Activated naive CD4-positive, alpha-beta T cell treated with anti-CD3 and anti-CD28 coated beads, Interleukin-2, amount 50 U/mL, for 72 hours (primary cell): ENCODE results near the gene ROR2. TPM values are rescaled to one million over a fixed set of nuclear protein-coding genes. Genes with fewer than 3 reads are reported as not detected.

Experiments
- ATAC-seq, 2 donors: fragments of 150-1000 bp; cut with Tn5 transposase; 2 replicates each; pipeline ENCODE4 v1.10.0; 2021; ENCODE audit warnings: mild to moderate bottlenecking in 2 of 2, moderate library complexity in 2 of 2
- DNase-seq, 2 donors: peaks; one replicate each; pipeline ENCODE4 v3.0.0; 2021 to 2022; ENCODE audit warnings: low spot score in 2 of 2
- H3K27ac Mint-ChIP-seq, 2 donors: one replicate each; pipeline ENCODE4 v1.8.0; 2022; ENCODE audit warnings: mild to moderate bottlenecking in 2 of 2, mixed read lengths in 2 of 2
- H3K36me3 Mint-ChIP-seq, 2 donors: one replicate each; pipeline ENCODE4 v1.8.0; 2022; ENCODE audit warnings: mixed read lengths in 2 of 2
- H3K9me3 Mint-ChIP-seq, 2 donors: one replicate each; pipeline ENCODE4 v1.8.0; 2022; ENCODE audit warnings: mixed read lengths in 2 of 2
- total RNA-seq, 2 donors: library from RNA; stranded (reverse); gene quantifications; one replicate each; pipeline ENCODE4 v1.2.3, GENCODE V29; 2022

The ROR2 gene
- total RNA-seq, 2 donors from 2014 or later: not detected

- no peaks in the 10 kb centered on the region for H3K9me3 Mint-ChIP-seq
- H3K36me3 Mint-ChIP-seq: no peaks in the 10 kb centered on the region
- no peak for DNase-seq
- H3K27ac Mint-ChIP-seq: no peak overlapping the region
- no peak for ATAC-seq
Measured at GRCh38 chr9:91833096-91833877, 116.7 kb downstream of the ROR2 start.

DNA sequence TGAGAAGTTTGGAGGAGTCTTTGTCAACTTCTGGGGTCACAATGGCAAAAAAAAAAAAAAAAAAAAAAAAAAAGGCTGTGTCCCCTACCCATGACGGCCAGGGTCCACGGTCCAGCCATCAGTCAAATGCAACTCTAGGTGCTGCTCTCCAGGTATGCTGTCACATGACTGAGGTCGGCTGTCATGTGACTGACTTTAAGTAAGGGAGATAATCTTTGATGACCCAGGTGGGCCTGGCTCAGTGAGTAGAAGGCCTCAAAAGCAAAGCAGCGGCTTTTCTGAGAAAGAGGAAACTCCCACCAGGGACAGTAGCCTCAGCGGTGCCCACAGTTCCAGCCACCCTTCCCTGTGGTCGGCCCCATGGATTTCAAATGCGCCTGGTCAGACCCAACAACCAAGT, 117.7 kb downstream of the ROR2 start:
- Mint-ChIP-seq H3K36me3 (no peaks in the 10 kb centered on the region), H3K27ac (no peak overlapping the region), H3K9me3 (no peaks in the 10 kb centered on the region)
- no peak for ATAC-seq
- no peak for DNase-seq

GRCh38 chr9:91825866-91826265, 124.2 kb downstream of the ROR2 start:
- DNase-seq (no peak), ATAC-seq (no peak)
- Mint-ChIP-seq H3K27ac (no peak overlapping the region), H3K9me3 (no peaks in the 10 kb centered on the region), H3K36me3 (no peaks in the 10 kb centered on the region)

DNA sequence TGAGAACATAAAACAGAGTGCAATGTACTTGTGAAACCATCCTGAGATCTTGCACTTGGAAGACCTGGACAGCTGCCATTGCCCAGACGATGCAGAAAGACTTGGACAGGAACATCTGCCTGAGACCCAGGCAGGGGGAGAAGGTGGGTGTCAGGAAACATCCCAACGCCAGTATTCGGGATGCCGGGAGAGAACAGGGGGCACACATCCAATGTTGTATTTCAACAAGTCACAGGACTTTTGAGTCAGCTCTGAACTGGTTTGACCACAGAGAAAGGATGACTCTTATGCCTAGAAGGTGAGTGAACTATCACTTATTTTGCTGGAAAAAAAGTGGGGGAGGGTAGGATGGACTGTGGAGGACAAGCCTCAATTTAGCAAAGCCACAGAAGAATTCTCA, 124.6 kb downstream of the ROR2 start:
- ATAC-seq: no peak
- no peaks in the 10 kb centered on the region for H3K9me3 Mint-ChIP-seq

DNA sequence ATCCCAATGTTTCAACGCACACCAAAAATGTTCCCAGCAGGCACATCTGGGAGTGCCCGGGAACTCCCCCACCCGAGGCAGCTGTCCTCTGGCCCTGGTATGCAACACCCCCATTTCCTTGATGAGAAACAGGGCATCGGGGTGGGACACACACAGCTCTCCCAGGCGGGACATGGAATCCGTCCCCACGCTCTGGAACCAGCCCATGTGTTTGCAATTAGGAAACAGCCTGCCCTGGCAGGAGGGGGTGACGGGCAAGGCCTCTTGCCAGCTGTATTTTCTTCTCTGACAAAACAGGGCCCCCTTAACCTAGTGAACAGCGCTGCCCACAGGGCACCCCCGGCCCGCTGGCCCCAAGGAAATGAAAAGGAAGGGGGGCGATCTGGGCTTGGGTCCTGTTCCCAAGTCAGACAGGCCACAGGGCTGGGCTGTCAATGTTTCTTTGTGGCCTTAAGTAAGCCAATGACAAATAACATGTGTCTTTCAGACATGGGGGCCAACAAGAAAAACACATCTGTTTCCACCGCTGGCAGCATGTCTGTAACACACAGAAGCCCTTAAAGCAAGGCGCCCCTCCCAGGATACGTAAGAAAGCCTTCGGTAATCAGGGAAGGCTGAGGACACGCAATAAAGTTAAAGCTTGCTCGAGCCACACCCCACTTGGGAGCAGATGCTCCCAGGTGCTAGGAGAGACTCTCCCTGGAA, 125.3 kb downstream of the ROR2 start:
- no peak for ATAC-seq
- no peak overlapping the region for H3K27ac Mint-ChIP-seq

More for the DNA sequence above, 124.6 kb downstream of the ROR2 start:
- DNase-seq: no peak
- no peak overlapping the region for H3K27ac Mint-ChIP-seq
- no peaks in the 10 kb centered on the region for H3K36me3 Mint-ChIP-seq

GRCh38 chr9:91824151-91824550, 125.9 kb downstream of the ROR2 start:
- Mint-ChIP-seq H3K27ac (no peak overlapping the region), H3K9me3 (no peaks in the 10 kb centered on the region), H3K36me3 (no peaks in the 10 kb centered on the region)
- ATAC-seq: no peak
- DNase-seq: no peak

More for the DNA sequence above, 125.3 kb downstream of the ROR2 start:
- Mint-ChIP-seq H3K9me3 (no peaks in the 10 kb centered on the region), H3K36me3 (no peaks in the 10 kb centered on the region)
- no peak for DNase-seq

GRCh38 chr9:91820949-91821880, 128.8 kb downstream of the ROR2 start:
- Mint-ChIP-seq H3K27ac (no peak overlapping the region), H3K36me3 (no peaks in the 10 kb centered on the region), H3K9me3 (no peaks in the 10 kb centered on the region)
- no peak for DNase-seq
- ATAC-seq: no peak

DNA sequence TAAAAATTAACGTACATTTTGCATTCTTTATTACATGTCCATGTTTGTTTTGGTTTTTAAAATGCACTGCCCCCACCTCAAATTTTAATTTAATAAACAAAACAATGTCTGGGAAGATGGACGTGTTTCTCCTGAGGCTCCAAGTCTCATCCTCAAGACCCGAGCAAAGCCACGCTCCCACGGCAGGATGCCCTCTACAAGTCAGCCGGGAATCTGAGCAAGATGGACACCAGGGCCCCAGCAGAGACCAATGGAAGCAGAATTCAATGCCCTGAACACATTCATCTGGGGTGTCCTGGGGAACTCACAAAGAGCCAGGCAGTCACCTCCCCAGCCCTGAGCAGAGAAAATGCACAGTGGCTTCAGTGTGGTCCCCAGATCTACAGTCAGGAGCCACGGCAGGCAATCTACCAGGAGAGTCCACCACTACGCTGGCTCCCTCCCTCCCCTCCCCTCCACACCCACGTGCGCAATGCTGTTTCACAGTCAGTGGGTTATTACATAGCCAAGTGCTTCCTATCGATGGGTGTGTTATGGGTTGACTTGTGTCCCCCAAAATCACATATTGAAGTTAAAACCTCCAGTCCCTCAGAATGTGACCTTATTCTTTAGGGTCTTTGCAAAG, 129.8 kb downstream of the ROR2 start:
- ATAC-seq: no peak
- no peak overlapping the region for H3K27ac Mint-ChIP-seq
- H3K9me3 Mint-ChIP-seq: no peaks in the 10 kb centered on the region
- no peak for DNase-seq
- no peaks in the 10 kb centered on the region for H3K36me3 Mint-ChIP-seq

- no peak for DNase-seq
- H3K9me3 Mint-ChIP-seq: no peaks in the 10 kb centered on the region
- ATAC-seq: no peak
- no peaks in the 10 kb centered on the region for H3K36me3 Mint-ChIP-seq
- no peak overlapping the region for H3K27ac Mint-ChIP-seq
Measured at GRCh38 chr9:91818647-91819403, 131.2 kb downstream of the ROR2 start.

- no peaks in the 10 kb centered on the region for H3K9me3 Mint-ChIP-seq
- H3K36me3 Mint-ChIP-seq: no peaks in the 10 kb centered on the region
- no peak overlapping the region for H3K27ac Mint-ChIP-seq
- no peak for ATAC-seq
- DNase-seq: no peak
Measured at GRCh38 chr9:91818225-91818585, 131.8 kb downstream of the ROR2 start.

GRCh38 chr9:91817493-91818224, 132.4 kb downstream of the ROR2 start:
- Mint-ChIP-seq H3K36me3 (no peaks in the 10 kb centered on the region), H3K27ac (no peak overlapping the region), H3K9me3 (no peaks in the 10 kb centered on the region)
- DNase-seq (no peak), ATAC-seq (no peak)

DNA sequence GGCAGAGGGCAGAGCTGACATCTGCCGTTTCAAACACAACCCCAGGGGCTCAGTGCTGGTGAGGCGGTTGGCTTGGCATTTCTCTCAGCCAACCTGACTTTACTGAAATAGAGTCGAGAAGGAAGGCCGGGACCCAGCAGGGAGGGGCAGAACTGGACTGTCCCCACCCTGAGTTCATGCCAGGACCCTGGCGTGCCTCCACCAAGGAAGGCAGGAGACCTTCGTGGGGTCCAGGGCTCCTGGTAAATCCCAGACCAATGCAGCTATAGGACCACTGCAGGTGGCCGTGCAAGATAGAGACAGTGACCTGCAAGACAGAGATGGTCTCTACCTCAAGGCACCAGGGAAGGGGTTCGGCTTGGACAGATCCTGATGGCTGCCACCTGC, 132.9 kb downstream of the ROR2 start:
- no peaks in the 10 kb centered on the region for H3K36me3 Mint-ChIP-seq
- H3K9me3 Mint-ChIP-seq: no peaks in the 10 kb centered on the region
- ATAC-seq (no peak), DNase-seq (peak in 1 of 2 donors; percentile 38)
- H3K27ac Mint-ChIP-seq: no peak overlapping the region

DNA sequence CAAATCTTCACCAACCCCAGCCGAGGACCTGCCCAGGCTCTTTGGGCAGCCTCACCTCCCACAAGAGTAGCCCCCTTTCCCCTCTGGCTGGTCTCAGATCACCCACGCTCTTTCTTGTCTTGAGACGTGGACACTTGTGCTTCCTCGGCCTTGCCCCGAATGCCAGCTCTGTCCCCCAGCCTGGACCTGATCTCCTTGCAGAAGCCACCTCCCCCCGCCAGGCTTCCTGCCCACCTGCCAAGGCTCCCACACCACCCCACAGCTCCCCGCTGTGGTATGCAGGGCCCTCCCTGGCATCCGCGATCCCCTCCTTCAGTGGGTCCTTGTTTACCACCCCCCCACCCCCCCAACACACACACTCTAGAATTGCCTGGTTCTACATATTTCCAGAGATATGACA, 133.7 kb downstream of the ROR2 start:
- H3K36me3 Mint-ChIP-seq: no peaks in the 10 kb centered on the region
- DNase-seq (peak in 1 of 2 donors; percentile 14), ATAC-seq (no peak)
- H3K9me3 Mint-ChIP-seq: no peaks in the 10 kb centered on the region
- no peak overlapping the region for H3K27ac Mint-ChIP-seq

DNA sequence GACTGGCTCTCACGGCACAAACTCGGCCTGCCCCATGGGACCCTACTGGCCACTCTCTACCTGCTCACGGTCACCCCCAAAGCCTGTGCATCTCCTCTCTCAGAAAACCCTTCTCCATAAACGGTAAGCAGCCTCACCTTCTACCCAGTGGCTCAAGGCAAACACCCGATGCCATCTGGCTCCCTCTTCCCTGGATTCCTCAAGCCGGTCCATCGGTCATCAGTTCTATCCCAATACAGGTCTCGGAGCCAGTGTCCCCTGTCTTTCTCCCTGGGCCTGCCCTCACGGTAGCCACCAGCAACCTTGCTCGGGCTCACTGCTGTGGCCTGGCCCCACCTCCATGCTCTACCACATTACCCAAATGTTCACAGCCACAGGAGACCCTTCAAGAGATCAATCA, 134.1 kb downstream of the ROR2 start:
- no peaks in the 10 kb centered on the region for H3K9me3 Mint-ChIP-seq
- H3K27ac Mint-ChIP-seq: no peak overlapping the region
- DNase-seq: no peak
- no peaks in the 10 kb centered on the region for H3K36me3 Mint-ChIP-seq
- no peak for ATAC-seq

DNA sequence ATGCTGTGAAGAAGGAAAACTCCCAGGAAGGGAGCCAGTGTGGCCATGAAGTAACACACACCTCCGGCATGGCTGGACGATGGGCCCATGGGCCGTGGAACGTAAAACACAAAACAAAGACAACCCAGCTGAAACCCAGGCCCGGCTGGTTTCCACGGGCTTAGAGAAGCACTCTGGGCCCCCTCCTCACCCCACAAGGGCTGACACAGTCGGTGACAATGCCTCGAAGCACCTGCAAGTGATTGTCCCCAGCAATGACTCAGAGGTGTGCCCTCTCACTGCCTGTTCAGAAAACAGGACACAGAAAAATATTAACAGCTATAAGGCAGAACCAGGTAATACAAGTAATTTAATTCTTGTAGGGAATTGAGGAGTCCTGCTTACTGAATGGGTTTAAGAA, 135.3 kb downstream of the ROR2 start:
- Mint-ChIP-seq H3K36me3 (no peaks in the 10 kb centered on the region), H3K27ac (no peak overlapping the region), H3K9me3 (no peaks in the 10 kb centered on the region)
- no peak for DNase-seq
- ATAC-seq: no peak

DNA sequence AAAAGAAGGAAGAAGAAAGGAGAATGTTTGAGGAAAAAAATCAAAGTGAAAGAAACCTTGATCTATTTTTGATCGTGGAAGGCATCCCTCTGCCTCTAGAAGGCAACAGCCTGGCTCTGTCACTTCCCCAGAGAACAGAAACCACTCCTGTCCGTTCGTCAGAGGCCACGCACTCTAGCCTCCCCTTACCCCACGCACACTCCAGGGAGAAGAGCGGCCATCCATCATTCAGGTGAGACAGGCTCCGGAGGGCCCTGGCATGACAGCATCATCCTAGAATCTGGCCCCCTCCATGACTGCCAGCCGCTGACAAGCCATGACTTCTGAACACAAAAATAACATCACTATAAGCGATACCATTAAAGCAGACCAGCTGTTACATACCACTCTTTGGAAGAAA, 135.8 kb downstream of the ROR2 start:
- no peak overlapping the region for H3K27ac Mint-ChIP-seq
- ATAC-seq: no peak
- H3K9me3 Mint-ChIP-seq: no peaks in the 10 kb centered on the region
- DNase-seq: no peak
- H3K36me3 Mint-ChIP-seq: no peaks in the 10 kb centered on the region
